HEK293 (cell line): ENCODE data around the gene ZNF76.

Source experiments
- CTCF ChIA-PET: fragments of 350-600 bp; formaldehyde crosslinking; extraction: SDS; loops from one replicate; lab custom pipeline; 2021; ENCODE audit warnings: antibody characterized with exemption; lab: Yijun Ruan, JAX
- POLR2A ChIA-PET: fragments of 300-600 bp; formaldehyde crosslinking; extraction: SDS; loops from one replicate; lab custom pipeline; 2020; ENCODE audit warnings: antibody characterized with exemption, inconsistent platforms; lab: Yijun Ruan, JAX
- H3K27ac ChIP-seq: fragments of 200-500 bp; sonication (Bioruptor generic); 2 replicates; pipeline ENCODE4 v1.5.1; 2014; ENCODE audit warnings: low read depth, low read length, control low read depth, inconsistent platforms; ENCODE audit errors: extremely low read depth
- H3K36me3 ChIP-seq, 2 experiments: fragments of 200-500 bp in 1 of 2; sonication (Bioruptor generic) in 1 of 2; 1 replicate in 1 of 2; 2 replicates in 1 of 2; pipeline ENCODE4 v1.5.1; 2014 to 2017; ENCODE audit warnings: inconsistent platforms in 2 of 2, low read length in 2 of 2; ENCODE audit not compliant: control insufficient read depth in 2 of 2, insufficient read depth in 1 of 2
- H3K4me1 ChIP-seq: fragments of 200-500 bp; sonication (Bioruptor generic); 2 replicates; pipeline ENCODE4 v1.5.1; 2014; ENCODE audit warnings: mild to moderate bottlenecking, low read length, inconsistent platforms; ENCODE audit not compliant: control insufficient read depth, insufficient read depth
- H3K4me3 ChIP-seq: 2 replicates; pipeline ENCODE4 v1.5.1; 2011; ENCODE audit warnings: low read depth, mild to moderate bottlenecking, control low read depth, low read length, moderate library complexity
- H3K9me3 ChIP-seq: fragments of 200-500 bp; sonication (Bioruptor generic); 2 replicates; pipeline ENCODE4 v1.5.1; 2014; ENCODE audit warnings: low read depth, low read length, inconsistent platforms; ENCODE audit not compliant: control insufficient read depth, insufficient read depth
- BCL6B ChIP-seq: fragments of 450-650 bp; formaldehyde crosslinking; IDR thresholded peaks from 2 replicates; pipeline ENCODE4 v1.5.1; 2017; ENCODE audit warnings: missing biosample characterization, missing genetic modification characterization
- EGR2 ChIP-seq: fragments of 450-650 bp; formaldehyde crosslinking; IDR thresholded peaks from 2 replicates; pipeline ENCODE4 v1.5.1; 2016; ENCODE audit warnings: low read depth, missing biosample characterization, missing genetic modification characterization
- IKZF3 ChIP-seq: fragments of 450-650 bp; IDR thresholded peaks from 2 replicates; pipeline ENCODE4 v1.5.0; 2018; ENCODE audit warnings: missing biosample characterization, mild to moderate bottlenecking, missing genetic modification characterization, moderate library complexity
- PATZ1 ChIP-seq: fragments of 450-650 bp; formaldehyde crosslinking; IDR thresholded peaks from 2 replicates; pipeline ENCODE4 v1.5.1; 2016; ENCODE audit warnings: missing biosample characterization, missing genetic modification characterization
- PRDM1 ChIP-seq: fragments of 450-650 bp; formaldehyde crosslinking; IDR thresholded peaks from 2 replicates; pipeline ENCODE4; 2016; ENCODE audit warnings: missing biosample characterization, missing genetic modification characterization
- PRDM10 ChIP-seq: fragments of 450-650 bp; formaldehyde crosslinking; IDR thresholded peaks from 2 replicates; pipeline ENCODE4 v1.5.1; 2016; ENCODE audit warnings: missing biosample characterization, missing genetic modification characterization
- PRDM6 ChIP-seq: fragments of 450-650 bp; formaldehyde crosslinking; IDR thresholded peaks from 2 replicates; pipeline ENCODE4 v1.5.1; 2017; ENCODE audit warnings: missing biosample characterization, missing genetic modification characterization
- REST ChIP-seq: fragments of 450-650 bp; formaldehyde crosslinking; IDR thresholded peaks from 2 replicates; pipeline ENCODE4 v1.5.1; 2016; ENCODE audit warnings: missing biosample characterization, missing genetic modification characterization
- WT1 ChIP-seq: fragments of 450-650 bp; formaldehyde crosslinking; IDR thresholded peaks from 2 replicates; pipeline ENCODE4 v1.5.1; 2016; ENCODE audit warnings: missing biosample characterization, missing genetic modification characterization
- ZBTB17 ChIP-seq: fragments of 450-650 bp; formaldehyde crosslinking; IDR thresholded peaks from 2 replicates; pipeline ENCODE4 v1.5.1; 2016; ENCODE audit warnings: missing biosample characterization, missing genetic modification characterization
- ZBTB48 ChIP-seq: fragments of 450-650 bp; formaldehyde crosslinking; IDR thresholded peaks from 2 replicates; pipeline ENCODE4 v1.5.1; 2016; ENCODE audit warnings: missing biosample characterization, missing genetic modification characterization
- ZBTB8A ChIP-seq: fragments of 450-650 bp; formaldehyde crosslinking; IDR thresholded peaks from 2 replicates; pipeline ENCODE4 v1.5.1; 2016; ENCODE audit warnings: missing biosample characterization, missing genetic modification characterization
- ZFHX2 ChIP-seq: fragments of 450-650 bp; formaldehyde crosslinking; conservative IDR thresholded peaks from 2 replicates; pipeline ENCODE4 v1.5.1; 2016; ENCODE audit warnings: missing biosample characterization, missing genetic modification characterization
- ZFP37 ChIP-seq: fragments of 450-650 bp; formaldehyde crosslinking; IDR thresholded peaks from 2 replicates; pipeline ENCODE4 v1.5.1; 2016; ENCODE audit warnings: missing biosample characterization, missing genetic modification characterization
- ZNF175 ChIP-seq: fragments of 450-650 bp; formaldehyde crosslinking; IDR thresholded peaks from 2 replicates; pipeline ENCODE4 v1.5.1; 2016; ENCODE audit warnings: missing biosample characterization, missing genetic modification characterization
- ZNF335 ChIP-seq: fragments of 450-650 bp; formaldehyde crosslinking; conservative IDR thresholded peaks from 2 replicates; pipeline ENCODE4 v1.5.1; 2016; ENCODE audit warnings: missing biosample characterization, missing genetic modification characterization
- ZNF366 ChIP-seq: fragments of 450-650 bp; formaldehyde crosslinking; conservative IDR thresholded peaks from 2 replicates; pipeline ENCODE4 v1.5.1; 2016; ENCODE audit warnings: missing biosample characterization, missing genetic modification characterization
- ZNF585B ChIP-seq: fragments of 450-650 bp; formaldehyde crosslinking; IDR thresholded peaks from 2 replicates; pipeline ENCODE4 v1.5.1; 2016; ENCODE audit warnings: missing biosample characterization, missing genetic modification characterization
- ZNF843 ChIP-seq: fragments of 450-650 bp; formaldehyde crosslinking; IDR thresholded peaks from 2 replicates; pipeline ENCODE4 v1.5.1; 2016; ENCODE audit warnings: missing biosample characterization, missing genetic modification characterization
- ZSCAN4 ChIP-seq: fragments of 450-650 bp; formaldehyde crosslinking; IDR thresholded peaks from 2 replicates; pipeline ENCODE4 v1.5.1; 2017; ENCODE audit warnings: missing biosample characterization, missing genetic modification characterization

ZNF76 gene

GRCh38 chr6:35343092-35343834 lies 83.7 kb downstream of the ZNF76 start:
- peak; percentile 80 for TF ChIP-seq EGR2 (tag by site-specific recombination)
- peak; percentile 98 for TF ChIP-seq ZBTB17 (tag by site-specific recombination)
- peak; percentile 63; the same call in 1 of the 2 replicates for TF ChIP-seq ZBTB48 (tag by site-specific recombination)
- no peak for TF ChIP-seq ZFP37 (tag by site-specific recombination)
- peak; percentile 83; the same call in 1 of the 2 replicates for TF ChIP-seq ZNF335
- peak; percentile 96 for TF ChIP-seq PRDM1 (tag by site-specific recombination)
- TF ChIP-seq ZSCAN4 (tag by site-specific recombination): no peak
- peak; percentile 46; the same call in 1 of the 2 replicates for TF ChIP-seq BCL6B (tag by site-specific recombination)
- TF ChIP-seq REST (tag by site-specific recombination): no peak
- TF ChIP-seq IKZF3 (tag by site-specific recombination): peak; percentile 48; the same call in 1 of the 2 replicates
- TF ChIP-seq ZNF585B (tag by site-specific recombination): no peak
- TF ChIP-seq ZBTB8A (tag by site-specific recombination): no peak
- peak; percentile 94 for TF ChIP-seq ZFHX2 (tag by site-specific recombination)
- TF ChIP-seq ZNF175: no peak
- TF ChIP-seq PRDM6: no peak
- 0 out of 2 replicates have a peak, but pooled peaks have one; percentile 1 for TF ChIP-seq PATZ1
- TF ChIP-seq ZNF843 (tag by site-specific recombination): no peak
- TF ChIP-seq PRDM10 (tag by site-specific recombination): peak; percentile 92
- TF ChIP-seq WT1: peak; percentile 16; the same call in 1 of the 2 replicates
- peak; percentile 78 for TF ChIP-seq ZNF366 (tag by site-specific recombination)
- POLR2A ChIA-PET: interaction anchor here (0.9 to 2.9 kb wide), 5 partner anchors 17 to 125 kb away, joined by 3 to 16 read pairs (median 10); partner anchors contain the start of genes FANCE and RPL10A
- H3K27ac ChIP-seq: no peak overlapping the region; the same call in 1 of the 2 replicates

More at GRCh38 chr6:35343092-35343834, 83.7 kb downstream of the ZNF76 start:
- peaks cover 0 to 27% of the 10 kb centered on the region in 2 experiments; a peak in 1 of 3 replicates for H3K36me3 ChIP-seq
- H3K4me3 ChIP-seq: peak overlapping the region; percentile 65
- no peaks in the 10 kb centered on the region; the same call in 1 of the 2 replicates for H3K4me1 ChIP-seq
- no peaks in the 10 kb centered on the region for H3K9me3 ChIP-seq
- CTCF ChIA-PET: interaction anchor here (0.6 to 6.9 kb wide), 16 partner anchors 11 to 434 kb away, joined by 3 to 149 read pairs (median 6); partner anchors contain the start of genes FANCE and RPL10A
